CD4-positive, alpha-beta memory T cell (primary cell): ENCODE measurements around the gene FAAP100. TPM values are rescaled to one million over a fixed set of nuclear protein-coding genes. Genes with fewer than 3 reads are reported as not detected.

Experiments used
- CTCF ChIA-PET: fragments of 350-600 bp; sonication (Branson Sonifier 250); formaldehyde crosslinking; loops from one replicate; lab custom pipeline; 2021; ENCODE audit warnings: inconsistent platforms; ENCODE audit not compliant: partially characterized antibody; lab: Charles Lee
- POLR2A ChIA-PET: fragments of 350-600 bp; sonication (Branson Sonifier 250); formaldehyde crosslinking; loops from one replicate; lab custom pipeline; 2021; ENCODE audit not compliant: partially characterized antibody; lab: Charles Lee
- DNase-seq, 5 donors: peaks; one replicate each; pipeline versions ENCODE4 v3.0.0 to v3.0.0-alpha.2; 2020 to 2022; ENCODE audit warnings: mixed read lengths in 1 of 5
- H3K27ac ChIP-seq: one replicate; pipeline ENCODE4 v1.7.0; 2013; ENCODE audit warnings: low read depth, low read length
- H3K27me3 ChIP-seq: 2 replicates; pipeline ENCODE4 v1.7.0; 2013; ENCODE audit warnings: mild to moderate bottlenecking, low read length, moderate library complexity; ENCODE audit not compliant: insufficient read depth
- H3K36me3 ChIP-seq: 2 replicates; pipeline ENCODE4 v1.7.0; 2013; ENCODE audit warnings: mild to moderate bottlenecking, low read length, moderate library complexity; ENCODE audit not compliant: insufficient read depth
- H3K4me1 ChIP-seq: 2 replicates; pipeline ENCODE4 v1.7.0; 2013; ENCODE audit warnings: mild to moderate bottlenecking, low read length, moderate library complexity; ENCODE audit not compliant: insufficient read depth
- H3K4me3 ChIP-seq, 2 donors: one replicate each; pipeline ENCODE4 v1.7.0; 2013; ENCODE audit warnings: low read length in 2 of 2, mild to moderate bottlenecking in 1 of 2
- H3K9me3 ChIP-seq, 2 donors: one replicate each; pipeline ENCODE4 v1.7.0; 2013; ENCODE audit warnings: low read length in 2 of 2, control low read depth in 1 of 2; ENCODE audit not compliant: control insufficient read depth in 1 of 2
- H3K27ac Mint-ChIP-seq, 7 donors: one replicate each; pipeline ENCODE4 v1.8.0; 2020 to 2021; ENCODE audit warnings: mixed read lengths in 7 of 7, mild to moderate bottlenecking in 6 of 7, inconsistent platforms in 3 of 7, moderate library complexity in 3 of 7
- H3K27me3 Mint-ChIP-seq, 2 donors: one replicate each; pipeline ENCODE4 v1.8.0; 2020 to 2021; ENCODE audit warnings: mixed read lengths in 2 of 2
- H3K36me3 Mint-ChIP-seq, 2 donors: one replicate each; pipeline ENCODE4 v1.8.0; 2020 to 2021; ENCODE audit warnings: mixed read lengths in 2 of 2, inconsistent platforms in 1 of 2, mild to moderate bottlenecking in 1 of 2
- H3K4me1 Mint-ChIP-seq, 4 donors: one replicate each; pipeline ENCODE4 v1.8.0; 2020 to 2021; ENCODE audit warnings: mixed read lengths in 4 of 4, mild to moderate bottlenecking in 1 of 4
- H3K4me3 Mint-ChIP-seq, 8 donors: one replicate each; pipeline ENCODE4 v1.8.0; 2020 to 2021; ENCODE audit warnings: mixed read lengths in 8 of 8, mild to moderate bottlenecking in 7 of 8, moderate library complexity in 6 of 8, inconsistent platforms in 3 of 8
- H3K9me3 Mint-ChIP-seq, 8 donors: one replicate each; pipeline ENCODE4 v1.8.0; 2020 to 2021; ENCODE audit warnings: mixed read lengths in 8 of 8, mild to moderate bottlenecking in 5 of 8, inconsistent platforms in 3 of 8, moderate library complexity in 1 of 8
- intact Hi-C: fragments of 100-400 bp; cut with micrococcal nuclease; formaldehyde crosslinking; loops from one replicate; pipeline ENCODE4 v1.15.1; 2023
- polyA plus RNA-seq, 2 donors: library from polyadenylated mRNA; unstranded; fragments of 300-500 nt; fragmentation: Illumina TruSeq; gene quantifications; one replicate each; pipeline ENCODE4 v1.2.3, GENCODE V29; 2021
- total RNA-seq, 2 experiments: library from RNA; stranded (reverse); gene quantifications; one replicate each; pipeline ENCODE4 v1.2.3, GENCODE V29; 2021

The FAAP100 gene
- total and polyA plus RNA-seq, 4 experiments from 2014 or later: 8.5 to 56.0 (median 33.9) TPM

DNA sequence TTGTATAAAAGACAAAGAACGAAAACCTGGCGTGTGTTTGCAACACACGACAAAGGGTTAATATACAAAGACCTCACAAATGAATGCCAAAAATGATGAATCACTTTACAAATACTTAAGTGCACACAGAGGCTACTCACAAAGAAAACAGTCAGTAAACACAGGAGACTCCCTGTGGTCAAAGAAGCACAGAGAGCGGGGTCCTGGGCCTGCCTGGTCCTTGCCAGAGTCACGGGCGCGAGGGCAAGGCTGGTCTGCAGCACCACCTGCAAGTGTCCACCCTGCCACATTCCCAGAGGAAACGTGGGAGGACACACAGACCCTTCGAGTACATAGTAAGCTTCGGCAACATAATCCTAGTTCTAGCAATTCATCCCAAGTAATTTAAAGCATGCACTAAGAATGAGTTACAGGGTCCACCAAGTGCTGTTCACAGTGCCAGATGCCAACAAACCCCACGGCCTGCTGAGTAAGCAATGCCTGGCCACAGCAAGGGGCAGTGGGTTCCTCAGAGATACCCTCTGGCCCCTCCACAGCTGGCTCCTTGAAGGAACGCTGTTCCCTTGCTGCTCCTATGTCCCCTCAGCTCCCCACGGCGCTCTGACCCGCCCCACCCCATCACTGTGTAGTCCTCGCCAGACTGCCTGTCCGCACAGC, 24.6 kb upstream of the FAAP100 start:
- peaks cover 36 to 63% of the 10 kb centered on the region in 2 donors for H3K36me3 Mint-ChIP-seq
- H3K27ac Mint-ChIP-seq: no peak overlapping the region
- no peak overlapping the region for H3K4me3 Mint-ChIP-seq
- no peaks in the 10 kb centered on the region for H3K9me3 Mint-ChIP-seq
- DNase-seq: no peak
- H3K27me3 Mint-ChIP-seq: no peaks in the 10 kb centered on the region
- no peak overlapping the region for H3K27ac ChIP-seq
- ChIA-PET POLR2A (no interaction called here), CTCF (interaction anchor here (1.4 kb wide), 1 partner anchor 25 kb away, joined by 3 read pairs; no protein-coding TSS in a partner anchor)
- intact Hi-C loops: no loop called here
- peaks cover 23% of the 10 kb centered on the region for H3K36me3 ChIP-seq
- H3K4me1 ChIP-seq: no peaks in the 10 kb centered on the region
- H3K4me1 Mint-ChIP-seq: peaks cover 5 to 15% (median 12%) of the 10 kb centered on the region in 4 donors
- no peaks in the 10 kb centered on the region for H3K9me3 ChIP-seq
- no peak overlapping the region for H3K4me3 ChIP-seq
- no peaks in the 10 kb centered on the region for H3K27me3 ChIP-seq

DNA sequence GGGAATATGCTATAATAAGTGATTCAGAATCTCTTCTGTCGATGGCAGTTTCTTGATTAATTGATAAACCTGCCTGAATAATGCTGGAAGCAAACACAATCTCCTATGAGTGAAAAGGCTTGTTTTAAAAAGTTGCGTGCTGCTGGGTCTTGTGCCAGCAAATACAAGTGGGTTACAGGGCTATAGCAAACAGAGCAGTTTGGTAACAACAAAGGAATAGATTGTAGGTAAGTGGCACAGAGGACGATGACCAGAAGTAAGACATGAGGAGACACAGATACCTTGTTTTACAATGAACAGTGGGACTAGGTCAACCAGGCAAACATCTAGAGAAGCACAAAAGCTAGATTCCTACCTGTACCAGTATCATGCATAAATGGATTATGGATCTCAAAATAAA, 23.7 kb upstream of the FAAP100 start:
- no peak overlapping the region for H3K27ac Mint-ChIP-seq
- H3K9me3 Mint-ChIP-seq: no peaks in the 10 kb centered on the region
- no peak overlapping the region for H3K4me3 Mint-ChIP-seq
- CTCF ChIA-PET: no interaction called here
- Histone ChIP-seq H3K36me3 (peaks cover 28% of the 10 kb centered on the region), H3K4me1 (no peaks in the 10 kb centered on the region), H3K4me3 (no peak overlapping the region), H3K9me3 (no peaks in the 10 kb centered on the region), H3K27ac (no peak overlapping the region), H3K27me3 (no peaks in the 10 kb centered on the region)
- H3K4me1 Mint-ChIP-seq: peaks cover 5 to 15% (median 12%) of the 10 kb centered on the region in 4 donors
- DNase-seq: no peak
- H3K36me3 Mint-ChIP-seq: peaks cover 40 to 62% of the 10 kb centered on the region in 2 donors
- H3K27me3 Mint-ChIP-seq: no peaks in the 10 kb centered on the region
- POLR2A ChIA-PET: no interaction called here
- intact Hi-C loops: no loop called here

DNA sequence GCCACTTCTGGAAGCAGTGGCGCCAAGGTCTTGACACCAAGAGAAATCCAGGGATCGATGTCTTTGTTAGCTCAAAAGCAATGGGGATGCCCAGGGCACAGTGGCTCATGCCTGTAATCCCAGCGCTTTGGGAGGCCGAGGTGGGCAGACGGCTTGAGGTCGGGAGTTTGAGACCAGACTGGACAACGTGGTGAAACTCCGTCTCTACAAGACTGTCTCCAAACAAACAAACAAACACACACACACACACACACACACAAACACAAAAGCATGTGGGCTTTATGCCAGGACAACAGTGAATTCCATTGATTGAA, 22.4 kb upstream of the FAAP100 start:
- Histone ChIP-seq H3K36me3 (peaks cover 41% of the 10 kb centered on the region), H3K9me3 (no peaks in the 10 kb centered on the region), H3K4me1 (no peaks in the 10 kb centered on the region), H3K27ac (no peak overlapping the region), H3K27me3 (no peaks in the 10 kb centered on the region), H3K4me3 (no peak overlapping the region)
- ChIA-PET POLR2A (no interaction called here), CTCF (no interaction called here)
- H3K4me1 Mint-ChIP-seq: peaks cover 5 to 12% (median 10%) of the 10 kb centered on the region in 4 donors
- intact Hi-C loops: no loop called here
- H3K9me3 Mint-ChIP-seq: no peaks in the 10 kb centered on the region
- H3K27me3 Mint-ChIP-seq: no peaks in the 10 kb centered on the region
- H3K4me3 Mint-ChIP-seq: no peak overlapping the region
- DNase-seq: no peak
- peaks cover 30 to 63% of the 10 kb centered on the region in 2 donors for H3K36me3 Mint-ChIP-seq
- no peak overlapping the region for H3K27ac Mint-ChIP-seq

DNA sequence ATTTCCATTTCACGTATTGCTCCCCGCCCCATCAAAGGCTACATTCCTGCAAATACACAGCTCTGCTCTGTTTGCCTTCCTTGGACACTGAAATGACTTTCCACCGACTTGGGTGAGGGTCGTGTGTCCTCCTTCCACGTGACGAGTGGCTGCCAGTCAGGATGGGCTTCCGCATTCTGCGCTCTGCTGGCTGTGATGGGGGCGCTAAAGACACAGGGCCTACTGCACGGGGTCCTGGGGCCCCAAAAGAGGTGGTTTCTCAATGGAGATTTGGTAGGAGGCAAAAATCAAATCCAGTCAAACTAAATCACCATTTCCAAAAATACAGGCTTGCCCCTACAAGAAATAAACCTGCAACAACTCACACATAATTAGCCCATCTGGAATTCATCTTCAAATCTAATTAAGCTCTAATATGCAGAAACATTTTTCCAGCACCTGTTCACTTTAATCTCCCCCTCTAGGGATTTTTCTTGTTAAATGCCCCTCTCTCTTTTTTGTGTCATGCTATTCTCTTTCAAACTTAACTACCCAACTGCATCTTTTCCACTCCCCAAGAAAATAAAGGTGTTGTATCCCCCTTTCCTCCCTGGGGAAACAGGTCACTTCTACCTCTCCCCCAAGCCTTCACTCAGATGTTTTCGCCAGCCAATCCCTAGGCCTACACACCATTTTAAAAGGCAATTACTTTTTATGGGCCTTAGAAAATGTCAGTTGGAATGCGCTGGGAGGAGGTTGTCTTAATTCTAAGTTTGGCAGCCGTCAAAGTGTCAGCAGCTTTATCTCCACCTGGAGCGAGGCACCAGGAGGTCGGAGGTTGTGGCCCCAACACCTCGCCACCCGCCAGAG, 21.9 kb upstream of the FAAP100 start:
- H3K27ac Mint-ChIP-seq: peak overlapping the region in 1 of 7 donors; percentile 64

DNA sequence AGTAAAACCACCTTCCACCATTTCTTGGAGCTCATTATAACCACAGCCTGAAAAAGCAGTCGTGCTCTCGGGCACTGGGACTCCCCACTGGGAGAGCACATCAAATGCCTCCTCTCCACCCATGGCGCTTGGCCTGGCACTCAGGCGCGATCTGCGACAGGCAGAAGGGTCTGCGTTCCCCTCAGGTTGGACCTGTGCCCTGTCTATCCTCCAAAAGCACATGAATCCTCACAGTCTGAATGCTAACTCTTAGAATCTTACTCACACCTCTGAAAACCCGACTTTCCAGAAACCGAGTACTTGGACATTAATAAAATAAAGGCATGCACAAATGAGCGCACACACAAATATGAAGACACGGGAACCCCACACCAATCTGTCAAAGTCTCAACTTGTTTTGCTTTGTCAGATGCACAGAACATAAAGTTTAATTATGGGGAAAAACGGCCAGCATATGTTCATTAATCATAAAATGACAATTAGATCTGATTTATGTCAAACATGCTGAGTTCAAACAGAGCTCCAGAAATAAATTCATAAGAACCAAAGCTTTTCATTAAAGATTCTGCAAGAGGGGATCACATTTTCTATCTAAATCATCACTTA, 20.5 kb upstream of the FAAP100 start:
- POLR2A ChIA-PET: no interaction called here

More for the DNA sequence above, 21.9 kb upstream of the FAAP100 start:
- H3K27ac ChIP-seq: no peak overlapping the region
- Mint-ChIP-seq H3K4me1 (peaks cover 5 to 12% (median 9%) of the 10 kb centered on the region in 4 donors), H3K27me3 (no peaks in the 10 kb centered on the region), H3K9me3 (no peaks in the 10 kb centered on the region), H3K36me3 (peaks cover 28 to 61% of the 10 kb centered on the region in 2 donors), H3K4me3 (no peak overlapping the region)
- peaks cover 47% of the 10 kb centered on the region for H3K36me3 ChIP-seq
- no peak for DNase-seq
- H3K4me1 ChIP-seq: no peaks in the 10 kb centered on the region
- ChIA-PET POLR2A (no interaction called here), CTCF (no interaction called here)
- no peaks in the 10 kb centered on the region for H3K9me3 ChIP-seq
- intact Hi-C loops: no loop called here
- no peaks in the 10 kb centered on the region for H3K27me3 ChIP-seq
- H3K4me3 ChIP-seq: no peak overlapping the region

DNA sequence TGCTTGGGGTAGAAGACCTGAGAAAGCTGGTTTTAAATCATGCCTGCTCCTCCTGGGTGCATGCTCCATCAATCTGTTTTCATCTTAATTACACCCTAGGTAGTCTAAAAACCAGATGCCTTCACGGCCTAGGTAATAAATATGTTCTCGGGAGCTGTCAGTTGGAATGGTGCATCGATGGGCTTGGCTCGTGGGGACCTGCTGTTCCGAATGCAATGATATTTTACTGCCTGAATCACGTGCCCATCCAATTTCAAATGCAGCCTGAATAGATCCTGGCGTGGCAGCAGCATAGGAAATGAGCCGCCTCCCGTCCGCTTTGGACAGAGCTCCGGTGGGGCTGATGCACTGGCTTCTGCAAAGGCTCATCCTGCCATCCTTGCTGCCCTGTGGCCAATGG, 18.8 kb upstream of the FAAP100 start:
- Histone ChIP-seq H3K27me3 (no peaks in the 10 kb centered on the region), H3K36me3 (peaks cover 67% of the 10 kb centered on the region), H3K4me3 (no peak overlapping the region), H3K9me3 (no peaks in the 10 kb centered on the region), H3K27ac (no peak overlapping the region), H3K4me1 (no peaks in the 10 kb centered on the region)
- Mint-ChIP-seq H3K4me3 (no peak overlapping the region), H3K36me3 (peaks cover 30 to 70% of the 10 kb centered on the region in 2 donors), H3K27ac (no peak overlapping the region), H3K4me1 (peaks cover 0 to 3% (median 0%) of the 10 kb centered on the region in 4 donors), H3K27me3 (no peaks in the 10 kb centered on the region), H3K9me3 (no peaks in the 10 kb centered on the region)
- intact Hi-C loops: no loop called here
- no peak for DNase-seq
- ChIA-PET POLR2A (interaction anchor here (0.6 to 1.1 kb wide), 2 partner anchors 48 to 285 kb away, joined by 3 to 5 read pairs; no protein-coding TSS in a partner anchor), CTCF (interaction anchor here (1.0 kb wide), 1 partner anchor 30 kb away, joined by 4 read pairs; no protein-coding TSS in a partner anchor)

More for the DNA sequence above, 20.5 kb upstream of the FAAP100 start:
- H3K4me3 Mint-ChIP-seq: no peak overlapping the region
- Histone ChIP-seq H3K4me1 (no peaks in the 10 kb centered on the region), H3K36me3 (peaks cover 59% of the 10 kb centered on the region), H3K9me3 (no peaks in the 10 kb centered on the region), H3K4me3 (no peak overlapping the region), H3K27ac (no peak overlapping the region), H3K27me3 (no peaks in the 10 kb centered on the region)
- DNase-seq: no peak
- peak overlapping the region in 2 of 7 donors; percentile 57 to 62 for H3K27ac Mint-ChIP-seq
- H3K36me3 Mint-ChIP-seq: peaks cover 30 to 67% of the 10 kb centered on the region in 2 donors
- no peaks in the 10 kb centered on the region for H3K9me3 Mint-ChIP-seq
- H3K27me3 Mint-ChIP-seq: no peaks in the 10 kb centered on the region
- H3K4me1 Mint-ChIP-seq: peaks cover 0 to 10% (median 4%) of the 10 kb centered on the region in 4 donors
- CTCF ChIA-PET: no interaction called here
- intact Hi-C loops: no loop called here
